Measurements from ENCODE around the gene NOX4. TPM values are rescaled to one million over a fixed set of nuclear protein-coding genes. Genes with fewer than 3 reads are reported as not detected.

Gene NOX4
- total and polyA plus RNA-seq, 9 of the 15 experiments (the other 6 are each of a cell fraction or from before 2014, with no cell fraction given), result not detected

GRCh38 chr11:89508544-89508943, 17.4 kb upstream of the NOX4 start (continued):
- TF ChIP-seq IRF1 (CRISPR knock-in tag; IDR thresholded peaks at IDR 0.05; ENCODE audit: borderline replicate concordance) (no peak), EHMT2 (IDR thresholded peaks at IDR 0.05) (no peak), ZNF511 (CRISPR knock-in tag; IDR thresholded peaks at IDR 0.05) (no peak), FOXJ3 (CRISPR knock-in tag; IDR thresholded peaks at IDR 0.05) (no peak), ZNF12 (CRISPR knock-in tag; IDR thresholded peaks at IDR 0.05) (no peak), MECOM (CRISPR knock-in tag; IDR thresholded peaks at IDR 0.05) (no peak), ZNF695 (CRISPR knock-in tag; IDR thresholded peaks at IDR 0.05) (no peak), ZNF717 (CRISPR knock-in tag; IDR thresholded peaks at IDR 0.05) (no peak)

- Histone ChIP-seq H3K27me3 (ENCODE audit: control insufficient read depth in 2 of 2, insufficient read depth in 2 of 2, low read length in 2 of 2) (no peaks in the 10 kb centered on the region), H3K9ac (ENCODE audit: insufficient read depth in 1 of 2, low read depth in 2 of 2, low read length in 2 of 2) (no peak overlapping the region), H3K9me1 (ENCODE audit: control insufficient read depth, insufficient read depth, low read length) (no peaks in the 10 kb centered on the region), H3K4me1 (replicated peaks in 1 of 2; ENCODE audit: control insufficient read depth in 2 of 2, insufficient read depth in 2 of 2, low read length in 2 of 2) (no peaks in the 10 kb centered on the region), H3K79me2 (ENCODE audit: control insufficient read depth, insufficient read depth, low read length) (no peaks in the 10 kb centered on the region), H3K27ac (ENCODE audit: extremely low read depth, low read depth, low read length) (no peak overlapping the region), H4K20me1 (replicated peaks; ENCODE audit: control insufficient read depth, insufficient read depth, low read length) (no peaks in the 10 kb centered on the region), H3K9me3 (replicated peaks; ENCODE audit: control insufficient read depth, insufficient read depth, low read depth, low read length) (no peaks in the 10 kb centered on the region; the same call in 1 of the 2 replicates), H3K4me3 (no peak overlapping the region), H3K36me3 (ENCODE audit: control insufficient read depth, insufficient read depth, low read length) (no peaks in the 10 kb centered on the region), H3K4me2 (ENCODE audit: insufficient read depth, low read length) (no peak overlapping the region), H2AFZ (ENCODE audit: low read depth, low read length) (no peak overlapping the region)
- ChIA-PET CTCF (ENCODE audit: low intra/inter-chr PET ratio) (no interaction called here), POLR2A (interaction anchor here (1.2 kb wide), 1 partner anchor 8 kb away, joined by 3 read pairs; no protein-coding TSS in a partner anchor)
- WGBS (ENCODE audit: insufficient coverage, low coverage, missing lambda C conversion rate), result 3% methylated on average over 2 of the region's 2 CpGs
- no peak for FAIRE-seq
- no TSS peak for BruUV-seq (replicated peaks)
- no peak for ATAC-seq
- intact Hi-C loops (cut with micrococcal nuclease) (no loop called here), in situ Hi-C loops (cut with MboI) (no loop called here)
- no peak for DNase-seq (ENCODE audit: extremely low read depth in 1 of 4, low spot score in 3 of 4)
- TF ChIP-seq ADNP (tag; IDR thresholded peaks at IDR 0.05), result no peak
- no peak for TF ChIP-seq ZKSCAN3 (CRISPR knock-in tag; IDR thresholded peaks at IDR 0.05)
- no peak for TF ChIP-seq TEAD1 (CRISPR knock-in tag; IDR thresholded peaks at IDR 0.05)
- no peak for TF ChIP-seq ZNF224 (CRISPR knock-in tag; IDR thresholded peaks at IDR 0.05)
- no peak for TF ChIP-seq CHCHD3 (CRISPR knock-in tag; IDR thresholded peaks at IDR 0.05)
- no peak for TF ChIP-seq FOXO4 (CRISPR knock-in tag; IDR thresholded peaks at IDR 0.05)
- no peak for TF ChIP-seq SRF (CRISPR knock-in tag; IDR thresholded peaks at IDR 0.05)
- no peak for TF ChIP-seq C11orf30 (IDR thresholded peaks at IDR 0.05; ENCODE audit: low read depth)
- no peak for TF ChIP-seq SMARCA4 (IDR thresholded peaks at IDR 0.05)
- no peak for TF ChIP-seq BCOR (IDR thresholded peaks at IDR 0.05)
These were observed 13.1 kb upstream of the NOX4 start for GRCh38 chr11:89504270-89504669.

Data from K562 (cell line).